ENCODE data around the gene RASGRF2. TPM values are rescaled to one million over a fixed set of nuclear protein-coding genes. Genes with fewer than 3 reads are reported as not detected.
A peak's percentile ranks its signal among the peaks of the same experiment; 100 is the strongest.

RASGRF2 gene
- total RNA-seq, 1 donor from 2014 or later, result 19.4 TPM

GRCh38 chr5:80958616-80959015 is 1.5 kb upstream of the RASGRF2 start:
- no peak for DNase-seq (ENCODE audit: low spot score)
- Mint-ChIP-seq H3K27ac (no peak overlapping the region), H3K4me1 (ENCODE audit: low read depth) (peaks cover 41% of the 10 kb centered on the region), H3K27me3 (ENCODE audit: low read depth) (peaks cover 6% of the 10 kb centered on the region), H3K4me3 (ENCODE audit: low read depth) (no peak overlapping the region), H3K36me3 (ENCODE audit: low read depth) (peaks cover 4% of the 10 kb centered on the region), H3K9me3 (no peaks in the 10 kb centered on the region)
- intact Hi-C loops (cut with micrococcal nuclease), result no loop called here

GRCh38 chr5:80959138-80959537 is 1.0 kb upstream of the RASGRF2 start:
- Mint-ChIP-seq H3K27me3 (ENCODE audit: low read depth) (peaks cover 6% of the 10 kb centered on the region), H3K4me1 (ENCODE audit: low read depth) (peaks cover 44% of the 10 kb centered on the region), H3K36me3 (ENCODE audit: low read depth) (peaks cover 4% of the 10 kb centered on the region), H3K27ac (no peak overlapping the region), H3K9me3 (no peaks in the 10 kb centered on the region), H3K4me3 (ENCODE audit: low read depth) (peak overlapping the region; percentile 80)
- intact Hi-C loops (cut with micrococcal nuclease), result no loop called here
- no peak for DNase-seq (ENCODE audit: low spot score)

GRCh38 chr5:80960531-80961375 is 590 bp downstream of the RASGRF2 start:
- Mint-ChIP-seq H3K36me3 (ENCODE audit: low read depth) (peaks cover 4% of the 10 kb centered on the region), H3K27ac (peak overlapping the region; percentile 83)
- intact Hi-C loops (cut with micrococcal nuclease), result loop anchor here (1.0 to 10.0 kb wide), 7 partner anchors 73 to 342 kb away; partner anchors contain the start of gene ZCCHC9

GRCh38 chr5:80961376-80962281 is 1.5 kb downstream of the RASGRF2 start:
- peak; percentile 46 for DNase-seq (ENCODE audit: low spot score)
- Mint-ChIP-seq H3K9me3 (no peaks in the 10 kb centered on the region), H3K4me3 (ENCODE audit: low read depth) (peak overlapping the region; percentile 89), H3K27ac (peak overlapping the region; percentile 83), H3K36me3 (ENCODE audit: low read depth) (peaks cover 4% of the 10 kb centered on the region), H3K27me3 (ENCODE audit: low read depth) (peaks cover 5% of the 10 kb centered on the region), H3K4me1 (ENCODE audit: low read depth) (peaks cover 55% of the 10 kb centered on the region)
- intact Hi-C loops (cut with micrococcal nuclease), result loop anchor here (1.0 to 10.0 kb wide), 12 partner anchors 46 to 341 kb away; partner anchors contain the start of gene ZCCHC9

More at GRCh38 chr5:80960531-80961375, 590 bp downstream of the RASGRF2 start:
- Mint-ChIP-seq H3K27me3 (ENCODE audit: low read depth) (peaks cover 6% of the 10 kb centered on the region), H3K4me1 (ENCODE audit: low read depth) (peaks cover 55% of the 10 kb centered on the region), H3K4me3 (ENCODE audit: low read depth) (peak overlapping the region; percentile 89), H3K9me3 (no peaks in the 10 kb centered on the region)
- peak; percentile 30 for DNase-seq (ENCODE audit: low spot score)

GRCh38 chr5:80962630-80963520 is 2.7 kb downstream of the RASGRF2 start:
- H3K27ac Mint-ChIP-seq, result no peak overlapping the region
- H3K4me3 Mint-ChIP-seq (ENCODE audit: low read depth), result peak overlapping the region; percentile 18
- peaks cover 6% of the 10 kb centered on the region for H3K36me3 Mint-ChIP-seq (ENCODE audit: low read depth)
- DNase-seq (ENCODE audit: low spot score), result no peak
- intact Hi-C loops (cut with micrococcal nuclease), result loop anchor here (1.0 to 10.0 kb wide), 10 partner anchors 44 to 339 kb away; partner anchors contain the start of gene ZCCHC9
- peaks cover 5% of the 10 kb centered on the region for H3K27me3 Mint-ChIP-seq (ENCODE audit: low read depth)
- H3K9me3 Mint-ChIP-seq, result no peaks in the 10 kb centered on the region
- H3K4me1 Mint-ChIP-seq (ENCODE audit: low read depth), result peaks cover 57% of the 10 kb centered on the region

- Mint-ChIP-seq H3K9me3 (no peaks in the 10 kb centered on the region), H3K4me1 (ENCODE audit: low read depth) (peaks cover 53% of the 10 kb centered on the region), H3K4me3 (ENCODE audit: low read depth) (peak overlapping the region; percentile 18), H3K27me3 (ENCODE audit: low read depth) (peaks cover 5% of the 10 kb centered on the region), H3K36me3 (ENCODE audit: low read depth) (peaks cover 10% of the 10 kb centered on the region), H3K27ac (no peak overlapping the region)
- intact Hi-C loops (cut with micrococcal nuclease), result loop anchor here (2.0 to 10.0 kb wide), 6 partner anchors 76 to 339 kb away; partner anchors contain the start of gene ZCCHC9
- no peak for DNase-seq (ENCODE audit: low spot score)
Observed at GRCh38 chr5:80963521-80963895, 3.3 kb downstream of the RASGRF2 start.

- DNase-seq (ENCODE audit: low spot score), result no peak
- Mint-ChIP-seq H3K27me3 (ENCODE audit: low read depth) (peaks cover 5% of the 10 kb centered on the region), H3K4me3 (ENCODE audit: low read depth) (peak overlapping the region; percentile 45), H3K4me1 (ENCODE audit: low read depth) (peaks cover 52% of the 10 kb centered on the region), H3K9me3 (no peaks in the 10 kb centered on the region), H3K36me3 (ENCODE audit: low read depth) (peaks cover 10% of the 10 kb centered on the region), H3K27ac (peak overlapping the region; percentile 46)
- intact Hi-C loops (cut with micrococcal nuclease), result loop anchor here (2.0 to 10.0 kb wide), 6 partner anchors 77 to 338 kb away; partner anchors contain the start of gene ZCCHC9
Observed at GRCh38 chr5:80963966-80964481, 3.9 kb downstream of the RASGRF2 start.

- no peak for DNase-seq (ENCODE audit: low spot score)
- Mint-ChIP-seq H3K27me3 (ENCODE audit: low read depth) (peaks cover 3% of the 10 kb centered on the region), H3K4me3 (ENCODE audit: low read depth) (peak overlapping the region; percentile 45), H3K27ac (peak overlapping the region; percentile 52), H3K4me1 (ENCODE audit: low read depth) (peaks cover 50% of the 10 kb centered on the region), H3K9me3 (no peaks in the 10 kb centered on the region), H3K36me3 (ENCODE audit: low read depth) (peaks cover 10% of the 10 kb centered on the region)
- intact Hi-C loops (cut with micrococcal nuclease), result loop anchor here (5.0 to 10.0 kb wide), 5 partner anchors 77 to 338 kb away; partner anchors contain the start of gene ZCCHC9
Observed at GRCh38 chr5:80964491-80964890, 4.3 kb downstream of the RASGRF2 start.

- H3K27ac Mint-ChIP-seq, result peak overlapping the region; percentile 52
- peaks cover 46% of the 10 kb centered on the region for H3K4me1 Mint-ChIP-seq (ENCODE audit: low read depth)
- DNase-seq (ENCODE audit: low spot score), result no peak
- H3K27me3 Mint-ChIP-seq (ENCODE audit: low read depth), result no peaks in the 10 kb centered on the region
- no peaks in the 10 kb centered on the region for H3K9me3 Mint-ChIP-seq
- peak overlapping the region; percentile 45 for H3K4me3 Mint-ChIP-seq (ENCODE audit: low read depth)
- peaks cover 10% of the 10 kb centered on the region for H3K36me3 Mint-ChIP-seq (ENCODE audit: low read depth)
- intact Hi-C loops (cut with micrococcal nuclease), result loop anchor here (5.0 to 10.0 kb wide), 5 partner anchors 78 to 337 kb away; partner anchors contain the start of gene ZCCHC9
Observed at GRCh38 chr5:80964919-80965318, 4.8 kb downstream of the RASGRF2 start.

- Mint-ChIP-seq H3K4me3 (ENCODE audit: low read depth) (no peak overlapping the region), H3K4me1 (ENCODE audit: low read depth) (peaks cover 33% of the 10 kb centered on the region), H3K9me3 (no peaks in the 10 kb centered on the region), H3K27me3 (ENCODE audit: low read depth) (no peaks in the 10 kb centered on the region), H3K27ac (peak overlapping the region; percentile 3), H3K36me3 (ENCODE audit: low read depth) (peaks cover 10% of the 10 kb centered on the region)
- DNase-seq (ENCODE audit: low spot score), result no peak
- intact Hi-C loops (cut with micrococcal nuclease), result loop anchor here (10.0 kb wide), 1 partner anchor 283 kb away; no protein-coding TSS in a partner anchor
Observed at GRCh38 chr5:80967500-80968181, 7.5 kb downstream of the RASGRF2 start.

GRCh38 chr5:80973027-80973426 is 12.9 kb downstream of the RASGRF2 start:
- Mint-ChIP-seq H3K36me3 (ENCODE audit: low read depth) (peaks cover 3% of the 10 kb centered on the region), H3K9me3 (no peaks in the 10 kb centered on the region), H3K27me3 (ENCODE audit: low read depth) (no peaks in the 10 kb centered on the region), H3K27ac (no peak overlapping the region), H3K4me3 (ENCODE audit: low read depth) (no peak overlapping the region), H3K4me1 (ENCODE audit: low read depth) (peaks cover 8% of the 10 kb centered on the region)
- intact Hi-C loops (cut with micrococcal nuclease), result no loop called here
- no peak for DNase-seq (ENCODE audit: low spot score)

All from activated T-helper 2 cell treated with anti-CD3 and anti-CD28 coated beads, Interferon-gamma antibody, Interleukin-2, Interleukin-4, amounts not matched to agents 10 μg/mL and 5 μg/mL and 100 μg/mL, durations not matched to agents 14 hours and 24 hours and 36 hours (primary cell).